GM12865 (cell line): ENCODE data around the gene MCHR1.
A peak's percentile ranks its signal among the peaks of the same experiment; 100 is the strongest.

Experiments used
- DNase-seq: peaks from one replicate; pipeline ENCODE4 v3.0.0; 2010; ENCODE audit warnings: low read depth
- H3K4me3 ChIP-seq: 2 replicates; pipeline ENCODE4 v1.5.1; 2011; ENCODE audit warnings: mild to moderate bottlenecking, low read depth, low read length, control low read depth
- TF ChIP-seq, protein P1 (sequence below): IDR thresholded peaks from 2 replicates; pipeline ENCODE4 v1.5.1; 2011; ENCODE audit warnings: low read length, control low read depth, low read depth, inconsistent platforms; ENCODE audit not compliant: insufficient read depth; ENCODE audit errors: missing control alignments

The MCHR1 gene

DNA sequence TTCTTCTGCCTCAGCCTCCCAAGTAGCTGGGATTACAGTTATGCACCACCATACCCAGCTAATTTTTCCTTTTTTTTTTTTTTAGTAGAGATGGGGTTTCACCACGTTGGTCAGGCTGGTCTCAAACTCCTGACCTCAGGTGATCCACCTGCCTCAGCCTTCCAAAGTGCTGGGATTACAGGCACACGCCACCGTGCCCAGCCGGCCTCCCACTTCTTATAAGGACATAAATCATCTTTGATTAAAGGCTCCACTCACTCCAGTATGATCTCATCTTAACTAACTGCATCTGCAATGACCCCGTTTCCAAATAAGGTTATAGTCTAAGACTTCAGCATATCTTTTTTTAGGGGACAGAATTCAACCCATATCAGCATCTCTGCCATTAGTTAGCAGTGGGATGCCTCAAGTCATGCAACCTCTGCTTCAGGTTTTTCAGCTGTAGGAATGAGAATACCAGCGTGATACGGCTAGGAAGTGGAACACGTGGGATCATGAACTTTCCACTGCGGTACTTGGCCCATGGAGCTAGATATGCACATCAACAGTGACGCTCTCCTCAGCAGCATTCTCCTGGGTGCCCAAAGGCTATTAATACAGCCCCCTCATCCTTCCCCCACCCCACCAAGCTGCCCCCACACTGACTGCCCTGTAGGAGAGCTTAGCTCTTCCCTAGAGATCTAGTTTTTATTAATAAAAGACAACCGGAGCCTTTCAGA lies 41.4 kb downstream of the MCHR1 start:
- H3K4me3 ChIP-seq = no peak overlapping the region
- TF ChIP-seq, protein P1, sequence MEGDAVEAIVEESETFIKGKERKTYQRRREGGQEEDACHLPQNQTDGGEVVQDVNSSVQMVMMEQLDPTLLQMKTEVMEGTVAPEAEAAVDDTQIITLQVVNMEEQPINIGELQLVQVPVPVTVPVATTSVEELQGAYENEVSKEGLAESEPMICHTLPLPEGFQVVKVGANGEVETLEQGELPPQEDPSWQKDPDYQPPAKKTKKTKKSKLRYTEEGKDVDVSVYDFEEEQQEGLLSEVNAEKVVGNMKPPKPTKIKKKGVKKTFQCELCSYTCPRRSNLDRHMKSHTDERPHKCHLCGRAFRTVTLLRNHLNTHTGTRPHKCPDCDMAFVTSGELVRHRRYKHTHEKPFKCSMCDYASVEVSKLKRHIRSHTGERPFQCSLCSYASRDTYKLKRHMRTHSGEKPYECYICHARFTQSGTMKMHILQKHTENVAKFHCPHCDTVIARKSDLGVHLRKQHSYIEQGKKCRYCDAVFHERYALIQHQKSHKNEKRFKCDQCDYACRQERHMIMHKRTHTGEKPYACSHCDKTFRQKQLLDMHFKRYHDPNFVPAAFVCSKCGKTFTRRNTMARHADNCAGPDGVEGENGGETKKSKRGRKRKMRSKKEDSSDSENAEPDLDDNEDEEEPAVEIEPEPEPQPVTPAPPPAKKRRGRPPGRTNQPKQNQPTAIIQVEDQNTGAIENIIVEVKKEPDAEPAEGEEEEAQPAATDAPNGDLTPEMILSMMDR = no peak
- no peak for DNase-seq

DNA sequence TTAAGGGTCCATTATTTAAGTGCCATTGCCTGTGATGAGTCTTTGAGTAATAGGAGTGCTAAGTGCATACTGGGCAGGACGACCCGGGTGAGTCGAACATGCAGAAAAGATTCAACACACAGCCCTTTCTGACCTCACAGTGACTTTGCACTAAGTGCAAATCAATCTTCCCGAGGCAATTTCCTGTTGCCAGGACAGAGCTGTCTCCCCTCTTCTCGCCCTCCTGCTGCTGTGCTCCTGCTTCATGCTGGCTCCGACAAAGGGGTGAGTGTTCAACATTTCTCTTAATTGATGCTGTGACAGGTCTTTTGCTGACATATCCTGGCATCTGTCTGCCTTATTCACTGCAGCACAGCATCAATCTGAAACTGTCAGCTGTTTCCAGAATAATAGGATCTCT lies 42.0 kb downstream of the MCHR1 start:
- DNase-seq = no peak
- TF ChIP-seq, protein P1 = no peak
- H3K4me3 ChIP-seq = no peak overlapping the region

DNA sequence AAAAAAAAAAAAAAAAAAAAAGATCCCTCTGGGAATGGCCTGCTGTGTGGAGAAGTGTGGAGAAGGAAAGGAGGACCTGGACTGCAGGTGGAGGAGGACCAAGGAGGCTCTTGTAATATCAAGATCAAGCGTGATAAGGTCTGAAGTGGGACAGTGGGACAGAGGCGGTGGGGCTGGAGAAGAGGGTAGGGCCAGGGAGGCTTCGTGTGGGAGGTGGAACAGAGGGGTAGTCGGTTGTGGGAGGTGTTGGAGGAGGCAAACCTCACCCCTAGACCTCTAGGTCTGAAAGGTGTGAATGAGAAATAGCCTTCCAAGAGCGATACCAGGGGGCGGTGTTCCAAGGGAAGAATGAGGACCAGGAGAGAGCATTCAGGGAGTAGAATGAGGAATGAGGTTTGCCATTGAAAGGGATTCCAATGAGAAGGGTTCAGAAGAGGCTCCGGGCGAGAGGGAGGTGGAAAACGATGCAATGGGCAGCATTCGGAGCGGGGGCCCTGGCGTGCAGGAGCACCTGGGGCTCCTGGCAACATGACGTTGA lies 44.2 kb downstream of the MCHR1 start:
- DNase-seq = no peak
- no peak overlapping the region for H3K4me3 ChIP-seq
- TF ChIP-seq, protein P1 = no peak

DNA sequence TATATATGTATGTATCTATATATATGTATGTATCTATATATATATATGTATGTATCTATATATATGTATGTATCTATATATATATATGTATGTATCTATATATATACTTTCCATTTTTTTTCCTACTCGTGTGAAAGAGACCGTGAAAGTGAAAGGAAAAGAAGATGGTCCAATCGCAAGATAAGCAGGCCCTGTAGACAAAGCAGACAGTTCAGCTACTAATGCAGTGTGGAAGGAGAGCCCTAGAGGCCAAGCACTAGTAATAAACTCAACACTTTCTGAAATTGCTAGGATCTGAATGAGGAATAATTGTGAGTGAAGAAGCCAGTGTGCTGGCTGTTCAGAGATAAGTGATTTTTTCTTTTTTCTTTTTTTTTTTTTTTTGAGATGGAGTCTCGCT lies 47.2 kb downstream of the MCHR1 start:
- TF ChIP-seq, protein P1 = no peak
- H3K4me3 ChIP-seq = no peak overlapping the region
- DNase-seq = peak; percentile 55

DNA sequence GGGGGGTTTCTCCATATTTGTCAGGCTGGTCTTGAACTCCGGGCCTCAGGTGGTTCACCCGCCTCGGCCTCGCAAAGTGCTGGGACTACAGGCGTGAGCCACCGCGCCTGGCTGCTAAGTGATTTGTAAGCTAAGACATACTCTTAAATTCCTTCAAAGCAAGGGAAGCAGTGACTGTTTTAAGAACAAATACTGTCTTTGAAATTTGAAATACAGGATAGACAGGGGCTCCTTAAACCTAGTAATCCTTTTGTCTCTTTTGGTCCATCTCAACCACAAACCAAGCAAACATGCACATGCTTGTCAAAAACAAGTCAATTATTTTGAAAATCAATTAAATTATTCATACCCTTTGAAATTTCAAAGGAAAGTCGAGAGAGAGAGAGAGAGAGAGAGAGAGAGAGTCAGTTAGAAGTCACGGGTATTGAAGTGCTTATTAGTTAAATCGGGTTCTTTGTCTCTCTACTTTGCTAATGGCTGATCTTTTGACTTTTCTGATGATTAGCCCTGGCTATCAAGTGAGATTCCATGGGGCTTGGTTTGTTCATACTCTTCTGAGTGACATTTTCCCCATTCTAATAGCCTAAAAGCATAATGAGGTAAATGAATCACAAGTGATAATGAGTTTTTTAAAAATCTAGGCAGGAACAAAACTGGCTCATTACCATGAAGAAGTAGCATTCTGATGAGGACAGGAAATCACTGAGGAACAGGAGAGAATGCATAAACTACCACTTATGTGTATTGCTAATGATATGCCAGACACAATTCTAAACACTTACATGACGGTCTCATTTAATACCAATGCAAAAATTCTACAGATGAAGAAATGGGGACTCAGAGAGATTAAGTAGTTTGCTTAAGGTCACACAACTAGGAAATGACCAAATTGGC lies 48.0 kb downstream of the MCHR1 start:
- no peak overlapping the region for H3K4me3 ChIP-seq
- no peak for DNase-seq
- TF ChIP-seq, protein P1 = no peak

DNA sequence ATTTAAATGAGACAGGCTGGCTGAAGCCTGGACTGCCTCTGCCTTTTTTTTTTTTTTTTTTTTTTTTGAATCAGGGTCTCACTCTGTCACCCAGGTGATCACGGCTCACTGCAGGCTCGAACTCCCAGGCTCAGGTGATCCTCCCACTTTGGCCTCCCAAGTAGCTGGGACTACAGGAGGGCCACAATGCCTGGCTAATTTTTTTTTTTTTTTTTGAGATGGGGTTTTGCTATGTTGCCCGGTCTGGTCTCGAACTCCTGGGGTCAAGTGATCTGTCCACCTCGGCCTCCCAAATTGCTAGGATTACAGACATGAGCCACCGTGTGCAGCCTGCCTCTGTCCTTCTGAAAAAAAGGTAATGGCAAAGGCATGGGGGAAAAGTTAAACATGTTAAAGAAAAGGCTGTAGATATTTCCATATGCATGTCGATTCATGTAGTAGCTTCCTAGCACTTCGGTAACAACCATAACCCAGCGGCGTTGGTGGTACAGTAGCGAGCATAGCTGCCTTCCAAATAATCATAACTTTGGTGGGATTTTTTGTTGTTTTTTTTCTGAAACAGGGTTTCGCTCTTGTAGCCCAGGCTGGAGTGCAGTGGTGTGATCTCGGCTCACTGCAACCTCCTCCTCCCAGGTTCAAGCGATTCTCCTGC lies 48.8 kb downstream of the MCHR1 start:
- DNase-seq = no peak
- H3K4me3 ChIP-seq = no peak overlapping the region
- TF ChIP-seq, protein P1 = no peak
